ENCODE data around the gene SPACA4.

SPACA4 gene

DNA sequence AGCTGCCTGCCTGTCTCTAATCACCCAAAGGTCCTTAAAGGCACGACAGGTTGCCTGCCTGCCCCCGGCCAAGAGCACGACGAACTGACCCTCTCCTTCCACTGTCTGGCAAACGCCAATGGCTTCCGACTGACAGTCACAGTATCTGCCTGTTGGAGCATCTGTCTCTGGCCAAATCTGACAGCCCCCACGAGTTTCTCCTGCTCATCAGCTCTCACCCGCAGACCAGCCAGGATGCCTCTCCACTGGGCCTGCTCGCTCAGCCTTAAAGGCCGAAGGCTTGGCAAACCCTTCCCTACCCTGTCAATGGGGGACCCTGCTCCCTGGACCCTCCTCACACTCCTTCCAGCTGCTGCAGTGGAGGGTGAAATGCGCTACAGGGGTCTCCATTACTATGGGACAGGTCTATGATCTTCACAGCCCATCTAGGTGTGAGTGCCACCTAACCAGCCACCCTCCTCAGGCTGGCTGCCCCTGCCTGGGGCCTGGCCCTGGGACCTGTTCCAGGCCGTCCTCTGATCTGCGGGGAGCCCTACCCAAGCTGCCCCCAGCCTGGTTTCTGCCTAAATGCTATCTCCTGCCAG is 7.4 kb downstream of the SPACA4 start:
- Histone ChIP-seq H3K9ac (ENCODE audit: low read length) (no peak overlapping the region), H3K4me2 (ENCODE audit: low read depth, low read length) (no peak overlapping the region), H3F3A (ENCODE audit: insufficient read depth, low read length) (peaks cover 33% of the 10 kb centered on the region), H4K20me1 (ENCODE audit: insufficient read depth, low read length) (peaks cover 28% of the 10 kb centered on the region), H3K27me3 (replicated peaks; ENCODE audit: insufficient read depth, low read length) (no peaks in the 10 kb centered on the region), H3K9me3 (replicated peaks; ENCODE audit: insufficient read depth, low read length) (no peaks in the 10 kb centered on the region), H3K4me3 (ENCODE audit: low read length) (no peak overlapping the region), H3K79me2 (ENCODE audit: low read length) (peaks cover 29% of the 10 kb centered on the region), H3K9me2 (replicated peaks; ENCODE audit: insufficient read depth, low read length) (no peaks in the 10 kb centered on the region), H3K4me1 (ENCODE audit: low read length) (peaks cover 9% of the 10 kb centered on the region; the same call in 1 of the 2 replicates), H3K36me3 (replicated peaks; ENCODE audit: insufficient read depth, low read length) (peaks cover 19% of the 10 kb centered on the region), H3K27ac (ENCODE audit: low read length) (no peak overlapping the region), H2AFZ (ENCODE audit: low read length) (no peak overlapping the region)
- TF ChIP-seq EZH2phosphoT487 (IDR thresholded peaks at IDR 0.05; ENCODE audit: low read length) = no peak
- no peak for TF ChIP-seq EZH2 (optimal IDR thresholded peaks at IDR 0.05; ENCODE audit: low read depth, low read length)
- no peak for TF ChIP-seq CTCF (IDR thresholded peaks at IDR 0.05; ENCODE audit: low read length)
- no peak for DNase-seq

- Histone ChIP-seq H2AFZ (ENCODE audit: low read length) (no peak within 1 kb of the TSS), H3K36me3 (replicated peaks; ENCODE audit: insufficient read depth, low read length) (peaks cover 19% of the 10 kb centered on the region), H3K27ac (ENCODE audit: low read length) (no peak within 1 kb of the TSS), H3K4me3 (ENCODE audit: low read length) (no peak within 1 kb of the TSS), H3K27me3 (replicated peaks; ENCODE audit: insufficient read depth, low read length) (no peaks in the 10 kb centered on the region), H4K20me1 (ENCODE audit: insufficient read depth, low read length) (peaks cover 28% of the 10 kb centered on the region), H3K4me1 (ENCODE audit: low read length) (peaks cover 9% of the 10 kb centered on the region; the same call in 1 of the 2 replicates), H3F3A (ENCODE audit: insufficient read depth, low read length) (peaks cover 33% of the 10 kb centered on the region), H3K4me2 (ENCODE audit: low read depth, low read length) (no peak within 1 kb of the TSS), H3K9me2 (replicated peaks; ENCODE audit: insufficient read depth, low read length) (no peaks in the 10 kb centered on the region), H3K9me3 (replicated peaks; ENCODE audit: insufficient read depth, low read length) (no peaks in the 10 kb centered on the region), H3K9ac (ENCODE audit: low read length) (no peak within 1 kb of the TSS), H3K79me2 (ENCODE audit: low read length) (peaks cover 32% of the 10 kb centered on the region)
- TF ChIP-seq CTCF (IDR thresholded peaks at IDR 0.05; ENCODE audit: low read length) (no peak), EZH2 (optimal IDR thresholded peaks at IDR 0.05; ENCODE audit: low read depth, low read length) (no peak), EZH2phosphoT487 (IDR thresholded peaks at IDR 0.05; ENCODE audit: low read length) (no peak)
- DNase-seq = no peak
Measured at GRCh38 chr19:48614436-48615230, 8.1 kb downstream of the SPACA4 start, which contains the start of gene FAM83E. Gene FAM83E (minus strand): TSS chr19:48615076. CDS start chr19:48613372, 1,704 bp downstream.

- H3F3A ChIP-seq (ENCODE audit: insufficient read depth, low read length) = peaks cover 33% of the 10 kb centered on the region
Measured at GRCh38 chr19:48615231-48616040, 8.9 kb downstream of the SPACA4 start.

More at GRCh38 chr19:48615231-48616040, 8.9 kb downstream of the SPACA4 start:
- Histone ChIP-seq H3K27ac (ENCODE audit: low read length) (no peak overlapping the region), H3K9ac (ENCODE audit: low read length) (no peak overlapping the region), H4K20me1 (ENCODE audit: insufficient read depth, low read length) (peaks cover 28% of the 10 kb centered on the region), H3K79me2 (ENCODE audit: low read length) (peaks cover 39% of the 10 kb centered on the region), H3K4me2 (ENCODE audit: low read depth, low read length) (no peak overlapping the region), H3K36me3 (replicated peaks; ENCODE audit: insufficient read depth, low read length) (peaks cover 19% of the 10 kb centered on the region), H2AFZ (ENCODE audit: low read length) (no peak overlapping the region), H3K9me3 (replicated peaks; ENCODE audit: insufficient read depth, low read length) (no peaks in the 10 kb centered on the region), H3K4me1 (ENCODE audit: low read length) (peaks cover 13% of the 10 kb centered on the region), H3K9me2 (replicated peaks; ENCODE audit: insufficient read depth, low read length) (no peaks in the 10 kb centered on the region), H3K27me3 (replicated peaks; ENCODE audit: insufficient read depth, low read length) (no peaks in the 10 kb centered on the region), H3K4me3 (ENCODE audit: low read length) (no peak overlapping the region)
- TF ChIP-seq EZH2 (optimal IDR thresholded peaks at IDR 0.05; ENCODE audit: low read depth, low read length) (no peak), EZH2phosphoT487 (IDR thresholded peaks at IDR 0.05; ENCODE audit: low read length) (no peak), CTCF (IDR thresholded peaks at IDR 0.05; ENCODE audit: low read length) (no peak)
- no peak for DNase-seq

Data from MM.1S (cell line).